LNCAP (cell line): ENCODE measurements around the gene SH2D3C.

Experiments used
- TF ChIP-seq, protein P1 (sequence below): fragments of 450-650 bp; IDR thresholded peaks from 2 replicates; pipeline ENCODE4 v1.5.1; 2017; ENCODE audit warnings: mild to moderate bottlenecking

SH2D3C gene

GRCh38 chr9:127770905-127771569, 7.4 kb downstream of the SH2D3C start:
- TF ChIP-seq, protein P1, sequence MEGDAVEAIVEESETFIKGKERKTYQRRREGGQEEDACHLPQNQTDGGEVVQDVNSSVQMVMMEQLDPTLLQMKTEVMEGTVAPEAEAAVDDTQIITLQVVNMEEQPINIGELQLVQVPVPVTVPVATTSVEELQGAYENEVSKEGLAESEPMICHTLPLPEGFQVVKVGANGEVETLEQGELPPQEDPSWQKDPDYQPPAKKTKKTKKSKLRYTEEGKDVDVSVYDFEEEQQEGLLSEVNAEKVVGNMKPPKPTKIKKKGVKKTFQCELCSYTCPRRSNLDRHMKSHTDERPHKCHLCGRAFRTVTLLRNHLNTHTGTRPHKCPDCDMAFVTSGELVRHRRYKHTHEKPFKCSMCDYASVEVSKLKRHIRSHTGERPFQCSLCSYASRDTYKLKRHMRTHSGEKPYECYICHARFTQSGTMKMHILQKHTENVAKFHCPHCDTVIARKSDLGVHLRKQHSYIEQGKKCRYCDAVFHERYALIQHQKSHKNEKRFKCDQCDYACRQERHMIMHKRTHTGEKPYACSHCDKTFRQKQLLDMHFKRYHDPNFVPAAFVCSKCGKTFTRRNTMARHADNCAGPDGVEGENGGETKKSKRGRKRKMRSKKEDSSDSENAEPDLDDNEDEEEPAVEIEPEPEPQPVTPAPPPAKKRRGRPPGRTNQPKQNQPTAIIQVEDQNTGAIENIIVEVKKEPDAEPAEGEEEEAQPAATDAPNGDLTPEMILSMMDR, result no peak

DNA sequence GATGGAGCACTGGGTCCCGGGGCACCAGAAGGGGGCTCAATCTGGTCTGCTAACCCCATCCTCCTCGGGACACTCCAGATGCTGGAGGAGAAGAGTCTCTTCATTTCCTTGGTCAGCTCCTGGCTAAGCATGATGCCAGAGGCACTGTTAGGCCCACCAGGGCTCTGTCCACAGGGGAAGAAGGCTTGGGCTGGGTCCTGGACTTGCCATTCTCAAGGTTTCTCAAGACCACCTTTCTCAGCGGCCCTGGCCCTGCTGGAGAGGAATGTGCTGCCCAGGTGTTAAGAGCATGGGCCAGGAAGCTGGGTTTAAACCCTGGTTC, 7.9 kb downstream of the SH2D3C start:
- TF ChIP-seq, protein P1, result no peak

- TF ChIP-seq, protein P1, result no peak
Measured at GRCh38 chr9:127769929-127770582, 8.4 kb downstream of the SH2D3C start.

GRCh38 chr9:127769101-127769500, 9.4 kb downstream of the SH2D3C start:
- TF ChIP-seq, protein P1, result no peak

GRCh38 chr9:127768698-127769097, 9.8 kb downstream of the SH2D3C start:
- TF ChIP-seq, protein P1, result no peak

- TF ChIP-seq, protein P1, result no peak
Measured at GRCh38 chr9:127767909-127768331, 10.5 kb downstream of the SH2D3C start.

GRCh38 chr9:127767410-127767809, 11.1 kb downstream of the SH2D3C start:
- TF ChIP-seq, protein P1, result no peak

- TF ChIP-seq, protein P1, result no peak
Measured at GRCh38 chr9:127765418-127765817, 13.0 kb downstream of the SH2D3C start.
